Peyer's patch (tissue), 4 donors: ENCODE data around the gene WDR35. TPM values are rescaled to one million over a fixed set of nuclear protein-coding genes. Genes with fewer than 3 reads are reported as not detected.

ENCODE experiments used
- DNase-seq, 3 donors: peaks; one replicate each; pipeline ENCODE4 v3.0.0-alpha.2; 2017 to 2019
- H3K27ac ChIP-seq, 4 donors: fragments of 200-600 bp; sonication (generic); one replicate each; pipeline ENCODE4 v1.5.1; 2016 to 2019
- H3K27me3 ChIP-seq, 2 donors: fragments of 200-600 bp; sonication (generic); one replicate each; pipeline ENCODE4 v1.5.1; 2019
- H3K36me3 ChIP-seq, 3 donors: fragments of 200-600 bp; sonication (generic); one replicate each; pipeline ENCODE4 v1.5.1; 2016 to 2019
- H3K4me1 ChIP-seq, 4 donors: fragments of 200-600 bp; sonication (generic); one replicate each; pipeline ENCODE4 v1.5.1; 2016 to 2019
- H3K4me3 ChIP-seq, 4 donors: fragments of 200-600 bp; sonication (generic); 1 replicate in 3 of 4; 2 replicates in 1 of 4; pipeline ENCODE4 v1.5.1; 2016 to 2019; ENCODE audit warnings: mild to moderate bottlenecking in 1 of 4
- H3K9me3 ChIP-seq, 4 donors: fragments of 200-600 bp; sonication (generic); one replicate each; pipeline ENCODE4 v1.5.1; 2016 to 2019; ENCODE audit warnings: mild to moderate bottlenecking in 1 of 4
- POLR2A ChIP-seq, 2 donors: fragments of 450-650 bp; IDR thresholded peaks; one replicate each; pipeline ENCODE4 v1.5.1; 2017; ENCODE audit warnings: antibody characterized with exemption in 2 of 2, mild to moderate bottlenecking in 2 of 2, moderate library complexity in 2 of 2
- total RNA-seq, 4 donors: library from RNA; depleted of rRNA; stranded (reverse); fragments of >200 nt; gene quantifications; one replicate each; pipeline ENCODE4 v1.1.0, GENCODE V29; 2016
- TF ChIP-seq, protein P1 (sequence below), 6 experiments: fragments of 450-650 bp in 4 of 6; fragments of 200-600 bp in 2 of 6; sonication (generic) in 1 of 6; IDR thresholded peaks; one replicate each; pipeline ENCODE4 v1.5.1; 2017 to 2019; ENCODE audit warnings: antibody characterized with exemption in 6 of 6, mild to moderate bottlenecking in 3 of 6, moderate library complexity in 1 of 6

The WDR35 gene
- total RNA-seq, 4 donors from 2014 or later: 3.4 to 4.1 (median 3.8) TPM

DNA sequence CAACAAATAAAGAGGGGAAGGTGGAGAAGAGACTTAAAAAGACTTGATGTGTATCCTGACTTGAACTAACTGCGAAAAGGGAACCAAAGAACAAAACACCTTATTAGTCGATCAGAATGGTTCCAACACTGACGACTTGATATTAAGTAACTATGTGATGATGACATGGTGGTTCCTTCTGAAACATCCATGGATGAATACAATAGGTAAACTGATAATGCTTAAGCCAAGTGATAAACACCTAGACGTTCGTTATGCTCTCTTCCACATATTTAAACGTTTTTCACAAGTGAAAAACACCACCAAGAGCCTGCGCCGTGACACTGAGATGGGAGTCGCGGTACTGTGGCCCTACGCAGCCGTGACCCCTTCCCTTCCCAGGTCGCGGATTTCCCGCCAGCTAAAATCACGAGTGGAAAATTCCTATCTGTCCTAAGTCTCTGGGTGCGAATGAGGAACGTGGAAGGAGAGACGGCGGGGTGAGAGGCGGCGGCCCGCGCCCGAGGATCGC lies 88.9 kb downstream of the WDR35 start:
- no peaks in the 10 kb centered on the region for H3K9me3 ChIP-seq
- peak overlapping the region; percentile 93 to 96 (median 96) for H3K27ac ChIP-seq
- peak overlapping the region; percentile 70 to 96 (median 76) for H3K4me3 ChIP-seq
- TF ChIP-seq POLR2A (IDR thresholded peaks at IDR 0.05): no peak
- TF ChIP-seq, protein P1, sequence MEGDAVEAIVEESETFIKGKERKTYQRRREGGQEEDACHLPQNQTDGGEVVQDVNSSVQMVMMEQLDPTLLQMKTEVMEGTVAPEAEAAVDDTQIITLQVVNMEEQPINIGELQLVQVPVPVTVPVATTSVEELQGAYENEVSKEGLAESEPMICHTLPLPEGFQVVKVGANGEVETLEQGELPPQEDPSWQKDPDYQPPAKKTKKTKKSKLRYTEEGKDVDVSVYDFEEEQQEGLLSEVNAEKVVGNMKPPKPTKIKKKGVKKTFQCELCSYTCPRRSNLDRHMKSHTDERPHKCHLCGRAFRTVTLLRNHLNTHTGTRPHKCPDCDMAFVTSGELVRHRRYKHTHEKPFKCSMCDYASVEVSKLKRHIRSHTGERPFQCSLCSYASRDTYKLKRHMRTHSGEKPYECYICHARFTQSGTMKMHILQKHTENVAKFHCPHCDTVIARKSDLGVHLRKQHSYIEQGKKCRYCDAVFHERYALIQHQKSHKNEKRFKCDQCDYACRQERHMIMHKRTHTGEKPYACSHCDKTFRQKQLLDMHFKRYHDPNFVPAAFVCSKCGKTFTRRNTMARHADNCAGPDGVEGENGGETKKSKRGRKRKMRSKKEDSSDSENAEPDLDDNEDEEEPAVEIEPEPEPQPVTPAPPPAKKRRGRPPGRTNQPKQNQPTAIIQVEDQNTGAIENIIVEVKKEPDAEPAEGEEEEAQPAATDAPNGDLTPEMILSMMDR (IDR thresholded peaks at IDR 0.05): no peak
- H3K36me3 ChIP-seq: no peaks in the 10 kb centered on the region
- peak in 1 of 3 donors; percentile 29 for DNase-seq
- no peaks in the 10 kb centered on the region for H3K27me3 ChIP-seq
- peaks cover 0 to 26% (median 2%) of the 10 kb centered on the region in 4 donors for H3K4me1 ChIP-seq

DNA sequence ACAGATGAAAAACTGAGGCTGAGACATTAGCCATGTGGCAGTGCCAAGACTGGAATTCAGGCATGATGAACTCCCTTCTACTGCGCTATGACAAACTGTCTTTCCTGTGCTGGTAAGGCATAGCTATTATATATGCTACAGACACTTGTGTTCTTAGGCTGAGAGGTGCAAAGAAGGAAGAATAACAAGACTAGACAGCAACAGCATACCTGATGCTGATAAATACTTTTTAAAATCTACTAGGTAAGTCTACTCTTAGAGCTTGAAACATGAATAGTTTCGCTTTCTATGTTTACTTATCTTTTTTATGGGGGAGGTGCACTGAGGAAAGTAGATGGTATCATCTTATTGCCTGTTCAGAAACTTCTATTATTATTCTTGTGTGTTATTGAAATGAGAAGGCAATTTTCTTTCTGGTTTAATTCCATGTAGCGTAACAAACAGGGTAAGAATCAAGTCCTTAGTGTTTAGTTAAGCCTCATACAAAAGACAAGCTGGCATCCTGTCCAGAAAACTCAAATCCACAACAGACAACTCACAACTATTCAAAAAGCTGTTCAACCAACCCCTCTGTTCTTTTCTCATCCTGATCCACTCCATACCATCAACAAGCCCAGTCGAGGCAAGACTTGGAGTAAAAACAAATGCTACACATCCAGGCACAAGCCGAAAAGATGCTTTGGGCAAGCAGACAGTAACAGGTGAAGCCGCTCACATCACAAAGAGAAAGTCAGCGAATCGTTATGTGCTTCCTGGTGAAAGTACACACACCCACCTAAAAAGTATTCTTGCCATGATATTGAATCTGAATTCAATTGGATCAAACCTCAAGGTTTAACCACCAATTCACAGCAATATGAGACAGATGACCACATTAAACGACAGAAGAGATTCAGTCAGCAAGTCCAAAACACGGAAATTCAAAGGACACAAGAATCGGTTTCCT lies 89.6 kb downstream of the WDR35 start:
- DNase-seq: no peak

DNA sequence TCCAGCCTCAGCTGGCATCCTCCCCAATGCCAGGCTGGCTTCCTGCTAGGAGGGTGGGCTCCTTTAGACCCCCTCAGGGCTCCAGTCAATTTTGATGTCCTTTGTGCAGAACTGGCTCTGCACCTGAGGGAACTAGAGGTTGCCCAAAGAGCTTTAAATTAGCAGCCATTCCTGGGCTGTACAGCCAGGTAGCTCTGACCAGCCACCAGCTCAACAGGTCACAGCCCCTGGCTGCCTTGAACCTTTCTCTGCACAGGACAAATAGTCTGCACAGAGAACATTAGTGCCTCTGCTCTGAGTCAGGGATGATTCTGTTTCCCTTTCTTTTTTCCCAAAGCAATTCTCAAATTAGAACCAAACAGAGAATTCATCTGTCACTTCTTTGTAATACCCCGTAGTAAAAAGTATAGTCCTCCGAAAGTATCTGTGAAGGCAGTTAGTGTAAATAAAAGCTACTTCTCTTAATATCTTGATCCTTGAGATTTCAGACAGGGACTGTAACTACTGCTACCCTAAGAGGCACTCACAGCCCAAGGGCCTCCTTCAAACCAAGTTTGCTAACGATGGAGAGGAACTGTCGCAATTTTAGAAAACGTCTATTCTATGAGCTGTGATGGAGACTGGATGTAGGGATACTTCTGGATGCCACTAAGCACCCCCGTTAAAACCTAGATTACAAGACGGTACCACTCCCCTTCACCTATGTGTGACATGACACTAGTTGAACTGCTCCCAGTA lies 91.1 kb downstream of the WDR35 start:
- Histone ChIP-seq H3K4me1 (peaks cover 0 to 26% (median 2%) of the 10 kb centered on the region in 4 donors), H3K27ac (no peak overlapping the region), H3K36me3 (no peaks in the 10 kb centered on the region), H3K4me3 (no peak overlapping the region), H3K27me3 (no peaks in the 10 kb centered on the region), H3K9me3 (no peaks in the 10 kb centered on the region)
- TF ChIP-seq, protein P1 (IDR thresholded peaks at IDR 0.05): no peak
- TF ChIP-seq POLR2A (IDR thresholded peaks at IDR 0.05): no peak
- no peak for DNase-seq

More for the DNA sequence above, 89.6 kb downstream of the WDR35 start:
- Histone ChIP-seq H3K4me1 (peaks cover 0 to 26% (median 2%) of the 10 kb centered on the region in 4 donors), H3K36me3 (no peaks in the 10 kb centered on the region), H3K4me3 (peak overlapping the region; percentile 70 to 96 (median 76)), H3K9me3 (no peaks in the 10 kb centered on the region), H3K27ac (peak overlapping the region; percentile 93 to 96 (median 96)), H3K27me3 (no peaks in the 10 kb centered on the region)
- TF ChIP-seq, protein P1 (IDR thresholded peaks at IDR 0.05): no peak
- no peak for TF ChIP-seq POLR2A (IDR thresholded peaks at IDR 0.05)

DNA sequence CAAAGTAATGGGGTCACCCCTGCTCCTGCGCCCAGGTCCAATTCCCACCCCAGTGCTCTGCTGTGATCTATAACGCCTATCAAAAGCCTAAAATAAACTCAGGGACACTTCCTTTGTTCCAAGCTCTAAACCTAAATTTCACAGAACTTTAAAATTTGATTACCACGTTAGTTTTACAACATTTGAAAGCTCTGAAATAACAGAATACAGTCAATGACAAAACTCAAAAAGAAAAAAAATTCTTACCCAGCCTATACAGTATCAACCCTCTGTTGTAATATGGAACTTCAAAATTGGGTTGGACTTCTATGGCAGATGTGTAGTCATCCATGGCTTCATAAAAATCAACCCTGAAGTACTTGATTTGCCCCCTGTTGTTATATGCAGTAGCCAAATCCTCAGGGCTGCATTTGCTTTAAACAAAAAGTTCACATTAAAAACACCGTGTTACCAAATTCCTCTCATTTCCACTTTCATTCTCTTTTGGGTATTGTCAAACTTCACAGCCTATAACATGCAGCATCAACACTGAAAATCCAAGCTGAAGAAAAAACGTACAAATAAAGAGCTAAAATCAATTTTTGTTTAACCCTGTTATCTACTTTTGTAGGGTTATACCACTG lies 92.2 kb downstream of the WDR35 start:
- peaks cover 0 to 24% (median 1%) of the 10 kb centered on the region in 4 donors for H3K4me1 ChIP-seq
- H3K4me3 ChIP-seq: no peak overlapping the region

More for the DNA sequence above, 92.2 kb downstream of the WDR35 start:
- Histone ChIP-seq H3K36me3 (no peaks in the 10 kb centered on the region), H3K9me3 (no peaks in the 10 kb centered on the region), H3K27ac (no peak overlapping the region), H3K27me3 (no peaks in the 10 kb centered on the region)
- no peak for DNase-seq
- TF ChIP-seq POLR2A (IDR thresholded peaks at IDR 0.05): no peak
- TF ChIP-seq, protein P1 (IDR thresholded peaks at IDR 0.05): no peak
